HCT116 (cell line): ENCODE data around the gene TRMT1. TPM values are rescaled to one million over a fixed set of nuclear protein-coding genes. Genes with fewer than 3 reads are reported as not detected.

ENCODE experiments used
- ATAC-seq: fragments of 200-7000 bp; cut with Tn5 transposase; 2 replicates; pipeline ENCODE4 v1.9.1; 2020; ENCODE audit warnings: mild to moderate bottlenecking, moderate library complexity
- BruUV-seq: library from RNA; stranded (reverse); fragments of 400-500 nt; replicated peaks from 2 replicates; lab custom pipeline; 2021; lab: Mats Ljungman, UMichigan
- CTCF ChIA-PET: fragments of 300-600 bp; sonication (Branson Sonifier 250); formaldehyde crosslinking; loops from one replicate; lab custom pipeline; 2021; ENCODE audit warnings: antibody characterized with exemption; lab: Charles Lee
- POLR2A ChIA-PET: fragments of 300-600, 350-600 bp; sonication (Branson Sonifier 250); formaldehyde crosslinking; loops from one replicate; lab custom pipeline; 2021; ENCODE audit warnings: antibody characterized with exemption; lab: Charles Lee
- RAD21 ChIA-PET, 2 experiments: fragments of 300-600 bp; sonication (Branson Sonifier 250); formaldehyde crosslinking; loops; one replicate each; lab custom pipeline; 2023; ENCODE audit warnings: low total read pairs in 2 of 2; ENCODE audit not compliant: uncharacterized antibody in 2 of 2, unreplicated experiment in 2 of 2, low non-redundant PET in 1 of 2; lab: Charles Lee
- DNase-seq: peaks from one replicate; pipeline ENCODE4 v3.0.0-alpha.2; 2010; ENCODE audit warnings: low read depth, low spot score
- H2AFZ ChIP-seq: fragments of 200-600 bp; shearing (Covaris generic), sonication (generic); 2 replicates; pipeline ENCODE4 v1.6.1; 2017; ENCODE audit warnings: low read depth, mixed run types, mixed read lengths, antibody characterized with exemption, low read length; ENCODE audit not compliant: poor library complexity, severe bottlenecking
- H3K27ac ChIP-seq: 2 replicates; pipeline ENCODE4 v1.5.1; 2012; ENCODE audit warnings: low read depth, low read length
- H3K27me3 ChIP-seq: fragments of 200-600 bp; sonication (generic); 2 replicates; pipeline ENCODE4 v1.6.1; 2016; ENCODE audit warnings: mixed run types, low read length, mixed read lengths; ENCODE audit not compliant: insufficient read depth
- H3K36me3 ChIP-seq, 2 experiments: fragments of 200-500 bp in 1 of 2; fragments of 200-600 bp in 1 of 2; sonication (Bioruptor generic) in 1 of 2; sonication (generic) in 1 of 2; 2 replicates each; pipeline versions ENCODE4 v1.5.1 to v1.6.1; 2014 to 2016; ENCODE audit warnings: low read length in 2 of 2, inconsistent platforms in 1 of 2, mixed read lengths in 1 of 2, mixed run types in 1 of 2; ENCODE audit not compliant: insufficient read depth in 2 of 2, control insufficient read depth in 1 of 2
- H3K4me1 ChIP-seq, 2 experiments: fragments of 200-600 bp in 1 of 2; sonication (generic) in 1 of 2; 2 replicates each; pipeline versions ENCODE4 v1.5.1 to v1.6.1; 2012 to 2017; ENCODE audit warnings: low read length in 2 of 2, inconsistent platforms in 1 of 2, mild to moderate bottlenecking in 1 of 2, mixed read lengths in 1 of 2, mixed run types in 1 of 2, moderate library complexity in 1 of 2; ENCODE audit not compliant: insufficient read depth in 2 of 2, control insufficient read depth in 1 of 2
- H3K4me2 ChIP-seq: fragments of 200-600 bp; sonication (generic); 2 replicates; pipeline ENCODE4 v1.6.1; 2017; ENCODE audit warnings: mixed run types, low read length, mixed read lengths
- H3K4me3 ChIP-seq, 2 experiments: fragments of 200-600 bp in 1 of 2; sonication (generic) in 1 of 2; replicated peaks in 1 of 2; 2 replicates each; pipeline ENCODE4 v1.5.1; 2011 to 2016; ENCODE audit warnings: low read length in 2 of 2, control low read depth in 1 of 2, low read depth in 1 of 2, mild to moderate bottlenecking in 1 of 2, mixed read lengths in 1 of 2, mixed run types in 1 of 2
- H3K79me2 ChIP-seq: fragments of 200-600 bp; sonication (generic); 2 replicates; pipeline ENCODE4 v1.6.1; 2017; ENCODE audit warnings: mild to moderate bottlenecking, mixed run types, low read length, moderate library complexity, mixed read lengths; ENCODE audit not compliant: insufficient read depth
- H3K9ac ChIP-seq: fragments of 200-600 bp; sonication (generic); 2 replicates; pipeline ENCODE4 v1.6.1; 2016; ENCODE audit warnings: low read length, mixed read lengths
- H3K9me2 ChIP-seq: fragments of 200-600 bp; sonication (generic), shearing (Covaris generic); 2 replicates; pipeline ENCODE4 v1.6.1; 2017; ENCODE audit warnings: mixed run types, mild to moderate bottlenecking, moderate library complexity; ENCODE audit not compliant: insufficient read depth
- H3K9me3 ChIP-seq, 2 experiments: fragments of 200-500 bp in 1 of 2; fragments of 200-600 bp in 1 of 2; sonication (Bioruptor generic) in 1 of 2; sonication (generic) in 1 of 2; 2 replicates each; pipeline ENCODE4 v1.6.1; 2014 to 2017; ENCODE audit warnings: low read length in 2 of 2, mixed read lengths in 2 of 2, inconsistent platforms in 1 of 2, low read depth in 1 of 2, mild to moderate bottlenecking in 1 of 2, mixed run types in 1 of 2, moderate library complexity in 1 of 2; ENCODE audit not compliant: control insufficient read depth in 1 of 2, insufficient read depth in 1 of 2
- H4K20me1 ChIP-seq: fragments of 200-600 bp; sonication (generic), shearing (Covaris generic); 2 replicates; pipeline ENCODE4 v1.6.1; 2017; ENCODE audit warnings: mixed run types, mild to moderate bottlenecking, moderate library complexity; ENCODE audit not compliant: insufficient read depth
- ATF3 ChIP-seq: IDR thresholded peaks from 2 replicates; pipeline ENCODE4 v1.6.1; 2012
- CBX3 ChIP-seq: IDR thresholded peaks from 2 replicates; pipeline ENCODE4 v1.6.1; 2012; ENCODE audit warnings: low read depth
- EGR1 ChIP-seq: IDR thresholded peaks from 2 replicates; pipeline ENCODE4 v1.6.1; 2012; ENCODE audit warnings: low read depth
- ELF1 ChIP-seq: IDR thresholded peaks from 2 replicates; pipeline ENCODE4 v1.6.1; 2012; ENCODE audit warnings: low read depth, borderline replicate concordance
- EZH2 ChIP-seq: fragments of 200-600 bp; sonication (generic); IDR thresholded peaks from 2 replicates; pipeline ENCODE4 v1.6.1; 2017; ENCODE audit warnings: antibody characterized with exemption, mixed run types
- EZH2phosphoT487 ChIP-seq: fragments of 200-600 bp; IDR thresholded peaks from 2 replicates; pipeline ENCODE4 v1.6.1; 2018; ENCODE audit warnings: antibody characterized with exemption, borderline replicate concordance
- JUND ChIP-seq: IDR thresholded peaks from 2 replicates; pipeline ENCODE4 v1.6.1; 2012
- MAX ChIP-seq: IDR thresholded peaks from 2 replicates; pipeline ENCODE4 v1.6.1; 2012
- POLR2A ChIP-seq: IDR thresholded peaks from 2 replicates; pipeline ENCODE4 v1.7.0; 2011; ENCODE audit warnings: borderline replicate concordance; ENCODE audit not compliant: insufficient read depth, insufficient read length; ENCODE audit errors: extremely low read depth
- RAD21 ChIP-seq: IDR thresholded peaks from 2 replicates; pipeline ENCODE4 v1.6.1; 2012; ENCODE audit warnings: low read depth, mild to moderate bottlenecking
- REST ChIP-seq: IDR thresholded peaks from 2 replicates; pipeline ENCODE4 v1.6.1; 2012; ENCODE audit warnings: low read depth
- SIN3A ChIP-seq: IDR thresholded peaks from 2 replicates; pipeline ENCODE4 v1.6.1; 2012; ENCODE audit warnings: low read depth
- SRF ChIP-seq: IDR thresholded peaks from 2 replicates; pipeline ENCODE4 v1.6.1; 2012; ENCODE audit warnings: low read depth
- TCF7L2 ChIP-seq: IDR thresholded peaks from 2 replicates; pipeline ENCODE4 v1.7.0; 2011; ENCODE audit warnings: borderline replicate concordance, inconsistent platforms; ENCODE audit not compliant: insufficient read depth, insufficient read length; ENCODE audit errors: extremely low read depth
- YY1 ChIP-seq: IDR thresholded peaks from 2 replicates; pipeline ENCODE4 v1.6.1; 2011; ENCODE audit warnings: low read length, low read depth, moderate library complexity, mild to moderate bottlenecking; ENCODE audit not compliant: insufficient replicate concordance; ENCODE audit errors: extremely low read depth
- ZBTB33 ChIP-seq: IDR thresholded peaks from 2 replicates; pipeline ENCODE4 v1.6.1; 2011; ENCODE audit warnings: mild to moderate bottlenecking, low read length, moderate library complexity; ENCODE audit not compliant: insufficient replicate concordance; ENCODE audit errors: extremely low read depth
- ZNF274 ChIP-seq: fragments of 200-500 bp; sonication (Bioruptor generic); IDR thresholded peaks from 2 replicates; pipeline ENCODE4 v1.6.1; 2014; ENCODE audit warnings: mild to moderate bottlenecking, low read depth, low read length, inconsistent platforms
- intact Hi-C: fragments of 100-400 bp; cut with micrococcal nuclease; formaldehyde crosslinking; loops from 2 replicates; pipeline ENCODE4 v1.10.0; 2022
- total RNA-seq: library from RNA; stranded (reverse); gene quantifications from one replicate; pipeline ENCODE4 v1.2.1, GENCODE V29; 2021; ENCODE audit not compliant: unreplicated experiment

The TRMT1 gene
- total RNA-seq, 1 experiment from 2014 or later: 84.4 TPM

GRCh38 chr19:13162724-13163608, 46.4 kb upstream of the TRMT1 start:
- Histone ChIP-seq H3K9me3 (no peaks in the 10 kb centered on the region), H3K27ac (peak overlapping the region; percentile 99), H3K79me2 (peaks cover 8% of the 10 kb centered on the region; the same call in 1 of the 2 replicates), H4K20me1 (no peaks in the 10 kb centered on the region), H3K9me2 (no peaks in the 10 kb centered on the region), H3K27me3 (no peaks in the 10 kb centered on the region), H3K9ac (peak overlapping the region; percentile 86), H3K4me1 (peaks cover 72 to 89% of the 10 kb centered on the region in 2 experiments), H3K4me3 (peak overlapping the region; percentile 48 to 54), H3K4me2 (peak overlapping the region; percentile 79), H2AFZ (no peak overlapping the region), H3K36me3 (no peaks in the 10 kb centered on the region)
- RAD21 ChIA-PET: interaction anchor here in 1 of 2 experiments (1.6 kb wide), 1 partner anchor 32 kb away, joined by 5 read pairs; no protein-coding TSS in a partner anchor
- ATAC-seq (peak; percentile 77), DNase-seq (peak; percentile 99)
- CTCF ChIA-PET: interaction anchor here (0.6 to 1.9 kb wide), 4 partner anchors 10 to 32 kb away, joined by 3 to 7 read pairs (median 4); no protein-coding TSS in a partner anchor
- BruUV-seq: TSS peak; percentile 20
- POLR2A ChIA-PET: interaction anchor here (1.0 to 4.1 kb wide), 8 partner anchors 8 to 109 kb away, joined by 3 to 36 read pairs (median 8); partner anchors contain the start of genes IER2 and STX10
- intact Hi-C loops: no loop called here
- TF ChIP-seq RAD21 (no peak), MAX (no peak), EZH2 (no peak), YY1 (peak; percentile 69), EGR1 (no peak), SRF (no peak), JUND (no peak), ELF1 (no peak), TCF7L2 (peak; percentile 60), ZBTB33 (no peak), ZNF274 (no peak), ATF3 (no peak), POLR2A (peak; percentile 42), REST (no peak), CBX3 (no peak), EZH2phosphoT487 (no peak), SIN3A (no peak)
